Stimulated activated naive CD4-positive, alpha-beta T cell treated with Interleukin-2 at 50 U/mL for 16 hours (primary cell): ENCODE data around the gene SLC5A11.
"Not testable (repeated sequence)": the region's sequence is repeated elsewhere in the genome, so short reads cannot be mapped to it uniquely, and the experiment has no call there.

ENCODE experiments used
- DNase-seq: peaks from one replicate; lab custom pipeline; 2025; lab: John Stamatoyannopoulos, UW

Gene SLC5A11

GRCh38 chr16:24861461-24861860 lies 15.7 kb downstream of the SLC5A11 start:
- no peak for DNase-seq

GRCh38 chr16:24863582-24864437 lies 18.0 kb downstream of the SLC5A11 start:
- DNase-seq: no peak

- no peak for DNase-seq
These were observed 23.3 kb downstream of the SLC5A11 start for GRCh38 chr16:24869033-24869432.

- DNase-seq: no peak
These were observed 26.1 kb downstream of the SLC5A11 start for GRCh38 chr16:24871891-24872290.

- DNase-seq: no peak
These were observed 27.3 kb downstream of the SLC5A11 start for GRCh38 chr16:24873028-24873427.

- DNase-seq: no peak
These were observed 29.7 kb downstream of the SLC5A11 start for GRCh38 chr16:24875466-24875865.

GRCh38 chr16:24876231-24876630 lies 30.5 kb downstream of the SLC5A11 start:
- DNase-seq: no peak

GRCh38 chr16:24879684-24880083 lies 33.9 kb downstream of the SLC5A11 start:
- DNase-seq: no peak

- DNase-seq: no peak
These were observed 38.0 kb downstream of the SLC5A11 start for GRCh38 chr16:24883714-24884151.

GRCh38 chr16:24887472-24887871 lies 41.7 kb downstream of the SLC5A11 start:
- DNase-seq: no peak

- DNase-seq: no peak
These were observed 45.0 kb downstream of the SLC5A11 start for GRCh38 chr16:24890746-24891145.

- DNase-seq: no peak
These were observed 50.7 kb downstream of the SLC5A11 start for GRCh38 chr16:24896439-24896838.

GRCh38 chr16:24897522-24897921 lies 51.8 kb downstream of the SLC5A11 start:
- DNase-seq: not testable (repeated sequence)

GRCh38 chr16:24900230-24900629 lies 54.5 kb downstream of the SLC5A11 start:
- DNase-seq: no peak

- DNase-seq: no peak
These were observed 60.5 kb downstream of the SLC5A11 start for GRCh38 chr16:24906199-24906808.

- no peak for DNase-seq
These were observed 61.1 kb downstream of the SLC5A11 start for GRCh38 chr16:24906901-24907300.

- DNase-seq: no peak
These were observed 63.0 kb downstream of the SLC5A11 start for GRCh38 chr16:24908716-24909115.

- DNase-seq: no peak
These were observed 64.1 kb downstream of the SLC5A11 start for GRCh38 chr16:24909856-24910255.

- no peak for DNase-seq
These were observed 69.3 kb downstream of the SLC5A11 start for GRCh38 chr16:24915019-24915418.

- DNase-seq: no peak
These were observed 69.8 kb downstream of the SLC5A11 start for GRCh38 chr16:24915576-24915975.

- no peak for DNase-seq
These were observed 71.5 kb downstream of the SLC5A11 start for GRCh38 chr16:24917236-24917635.

GRCh38 chr16:24917891-24918290 lies 72.1 kb downstream of the SLC5A11 start:
- DNase-seq: no peak

GRCh38 chr16:24918641-24919040 lies 72.9 kb downstream of the SLC5A11 start:
- DNase-seq: no peak
